Thymus (tissue), 11 donors: Measurements from ENCODE around the gene KAZALD1. TPM values are rescaled to one million over a fixed set of nuclear protein-coding genes. Genes with fewer than 3 reads are reported as not detected.

ENCODE experiments used
- DNase-seq, 9 donors: peaks; one replicate each; pipeline ENCODE4 v3.0.0-alpha.2; 2013; ENCODE audit warnings: low spot score in 9 of 9, low read depth in 6 of 9, missing footprints in 1 of 9
- H3K27ac ChIP-seq, 2 donors: one replicate each; pipeline ENCODE4 v1.5.1; 2013; ENCODE audit warnings: control low read depth in 1 of 2, low read depth in 1 of 2, low read length in 1 of 2, mild to moderate bottlenecking in 1 of 2, moderate library complexity in 1 of 2
- H3K27me3 ChIP-seq, 2 donors: one replicate each; pipeline ENCODE4 v1.5.1; 2013; ENCODE audit warnings: low read length in 1 of 2; ENCODE audit not compliant: control insufficient read depth in 2 of 2, insufficient read depth in 1 of 2
- H3K36me3 ChIP-seq, 2 donors: one replicate each; pipeline ENCODE4 v1.5.1; 2013; ENCODE audit warnings: low read length in 1 of 2, mild to moderate bottlenecking in 1 of 2, moderate library complexity in 1 of 2; ENCODE audit not compliant: control insufficient read depth in 2 of 2, insufficient read depth in 2 of 2
- H3K4me1 ChIP-seq, 2 donors: one replicate each; pipeline ENCODE4 v1.5.1; 2013; ENCODE audit warnings: low read length in 2 of 2; ENCODE audit not compliant: control insufficient read depth in 2 of 2, insufficient read depth in 2 of 2
- H3K4me3 ChIP-seq, 2 donors: one replicate each; pipeline ENCODE4 v1.5.1; 2013; ENCODE audit warnings: low read length in 2 of 2, control low read depth in 1 of 2, mild to moderate bottlenecking in 1 of 2
- H3K9me3 ChIP-seq, 2 donors: one replicate each; pipeline ENCODE4 v1.5.1; 2013; ENCODE audit warnings: low read length in 1 of 2, mild to moderate bottlenecking in 1 of 2; ENCODE audit not compliant: control insufficient read depth in 2 of 2, insufficient read depth in 1 of 2
- WGBS: extraction: QIAGEN DNeasy Blood & Tissue Kit; methylation state at CpG from one replicate; pipeline ENCODE4 v1.1.7; 2013; 5-methylcytosine and 5-hydroxymethylcytosine counted together
- polyA plus RNA-seq: library from polyadenylated mRNA; stranded (reverse); fragments of 200-250 nt; gene quantifications from one replicate; pipeline ENCODE4 v1.2.3, GENCODE V29; 2013
- total RNA-seq: library from RNA; stranded (reverse); fragments of 120-200 nt; gene quantifications from one replicate; pipeline ENCODE4 v1.2.4, GENCODE V29; 2013
- donor health status: healthy.

Gene KAZALD1
- total and polyA plus RNA-seq, 2 donors = 2.3 to 2.8 TPM

- DNase-seq = peak; percentile 13 to 53 (median 25)
- 20% methylated on average over 7 of the region's 7 CpGs for WGBS
- no peak overlapping the region for H3K27ac ChIP-seq
- no peak overlapping the region for H3K4me3 ChIP-seq
- H3K36me3 ChIP-seq = no peaks in the 10 kb centered on the region
- peaks cover 9 to 88% of the 10 kb centered on the region in 2 donors for H3K27me3 ChIP-seq
- no peaks in the 10 kb centered on the region for H3K4me1 ChIP-seq
- H3K9me3 ChIP-seq = no peaks in the 10 kb centered on the region
These were observed 33.9 kb downstream of the KAZALD1 start for GRCh38 chr10:101095550-101096213.

DNA sequence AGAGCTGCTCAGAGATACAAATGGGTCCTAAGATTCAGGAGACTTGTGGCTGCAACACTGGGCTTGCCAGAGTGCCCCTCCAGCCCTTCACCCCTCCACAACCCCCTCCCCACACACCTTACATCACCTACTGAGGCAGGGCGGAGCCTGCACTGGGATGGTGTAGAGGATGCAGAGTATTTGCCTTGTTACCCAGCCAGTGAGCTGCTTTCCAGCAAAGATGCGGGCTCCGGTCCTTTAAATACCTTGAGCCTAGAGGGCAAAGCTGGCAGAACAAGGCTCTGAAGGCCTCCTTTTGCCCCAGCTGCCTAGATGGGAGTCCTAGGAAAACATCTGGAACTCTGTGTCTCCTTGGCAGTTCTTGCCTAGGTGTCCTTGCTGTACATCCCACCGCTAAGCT lies 34.6 kb downstream of the KAZALD1 start:
- DNase-seq = no peak
- 95% methylated on average over 4 of the region's 4 CpGs for WGBS
- Histone ChIP-seq H3K36me3 (no peaks in the 10 kb centered on the region), H3K4me3 (no peak overlapping the region), H3K27ac (no peak overlapping the region), H3K9me3 (no peaks in the 10 kb centered on the region), H3K4me1 (no peaks in the 10 kb centered on the region), H3K27me3 (peaks cover 11 to 81% of the 10 kb centered on the region in 2 donors)

DNA sequence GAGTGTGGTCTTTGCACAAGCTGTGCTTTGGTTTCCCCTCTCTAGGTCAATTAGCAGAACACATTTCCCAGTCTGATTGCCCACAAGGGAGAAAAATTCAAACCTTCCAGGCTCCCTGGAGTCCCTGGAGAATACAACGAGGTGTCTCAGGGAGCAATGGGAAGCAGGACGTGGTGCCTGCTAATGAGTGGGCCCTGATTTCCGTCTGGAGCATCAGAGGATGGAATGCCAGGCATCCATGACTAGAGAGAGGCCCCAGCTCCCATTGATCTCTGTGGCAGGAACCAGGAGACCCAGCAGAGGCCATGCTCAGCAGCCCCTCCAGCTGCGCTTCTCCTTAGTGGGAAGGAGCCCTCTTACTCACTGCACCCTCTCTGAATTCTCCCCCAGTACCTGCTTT lies 36.1 kb downstream of the KAZALD1 start:
- Histone ChIP-seq H3K36me3 (no peaks in the 10 kb centered on the region), H3K9me3 (no peaks in the 10 kb centered on the region), H3K27ac (no peak overlapping the region), H3K4me1 (no peaks in the 10 kb centered on the region), H3K27me3 (peaks cover 14 to 80% of the 10 kb centered on the region in 2 donors), H3K4me3 (no peak overlapping the region)
- DNase-seq = no peak
- WGBS = 57% methylated on average over 4 of the region's 4 CpGs

GRCh38 chr10:101099901-101100300 lies 38.1 kb downstream of the KAZALD1 start:
- Histone ChIP-seq H3K4me1 (no peaks in the 10 kb centered on the region), H3K27ac (no peak overlapping the region), H3K27me3 (peaks cover 5 to 68% of the 10 kb centered on the region in 2 donors), H3K36me3 (no peaks in the 10 kb centered on the region), H3K9me3 (no peaks in the 10 kb centered on the region), H3K4me3 (no peak overlapping the region)
- WGBS = 77% methylated on average over 6 of the region's 6 CpGs
- no peak for DNase-seq

- no peaks in the 10 kb centered on the region for H3K4me1 ChIP-seq
- no peak overlapping the region for H3K27ac ChIP-seq
- DNase-seq = no peak
- H3K4me3 ChIP-seq = no peak overlapping the region
- H3K36me3 ChIP-seq = no peaks in the 10 kb centered on the region
- WGBS = 77% methylated on average over 4 of the region's 4 CpGs
- H3K9me3 ChIP-seq = no peaks in the 10 kb centered on the region
- peaks cover 5 to 63% of the 10 kb centered on the region in 2 donors for H3K27me3 ChIP-seq
These were observed 39.6 kb downstream of the KAZALD1 start for GRCh38 chr10:101101372-101101881.

DNA sequence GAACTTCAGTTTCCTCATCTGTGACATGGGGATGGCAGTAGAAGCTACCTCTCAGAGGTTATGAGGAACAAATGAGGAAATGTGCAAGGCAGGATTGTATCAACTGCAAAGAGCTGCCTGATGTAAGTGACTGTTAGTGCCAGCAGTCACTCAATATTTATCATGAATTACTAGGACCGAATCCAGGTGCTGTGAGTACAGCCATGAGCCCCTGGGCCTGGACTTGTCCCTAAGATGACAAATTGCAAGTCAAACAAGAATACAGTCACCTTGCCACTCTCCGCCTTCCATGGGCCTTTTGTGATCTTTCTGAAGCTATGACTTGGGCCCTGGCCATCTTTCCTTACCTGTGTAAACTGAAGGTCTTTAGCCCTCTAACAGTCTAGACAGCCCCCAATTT lies 41.6 kb downstream of the KAZALD1 start:
- Histone ChIP-seq H3K36me3 (no peaks in the 10 kb centered on the region), H3K4me3 (no peak overlapping the region), H3K27me3 (peaks cover 5 to 66% of the 10 kb centered on the region in 2 donors), H3K27ac (no peak overlapping the region), H3K9me3 (no peaks in the 10 kb centered on the region), H3K4me1 (no peaks in the 10 kb centered on the region)
- 94% methylated on average over 2 of the region's 2 CpGs for WGBS
- no peak for DNase-seq

DNA sequence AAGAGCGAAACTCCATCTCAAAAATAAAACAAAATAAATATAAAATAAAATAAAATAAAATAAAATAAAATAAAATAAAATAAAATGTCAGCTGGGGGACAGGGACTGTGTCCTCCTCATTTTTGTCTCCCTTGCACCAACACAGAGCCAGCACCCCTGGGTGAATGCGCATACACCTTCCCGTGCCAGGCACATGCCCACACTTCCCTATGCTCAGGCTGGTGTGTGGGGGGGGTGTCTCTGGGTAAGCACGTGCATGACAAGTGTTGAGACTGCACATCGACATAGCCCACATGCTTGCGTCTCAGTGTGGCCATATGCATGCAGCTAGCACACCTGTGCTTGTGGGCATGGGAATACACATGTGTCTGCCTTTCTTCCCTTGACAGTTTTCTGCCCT lies 44.6 kb downstream of the KAZALD1 start:
- no peaks in the 10 kb centered on the region for H3K9me3 ChIP-seq
- no peaks in the 10 kb centered on the region for H3K36me3 ChIP-seq
- no peak overlapping the region for H3K27ac ChIP-seq
- 79% methylated on average over 6 of the region's 6 CpGs for WGBS
- H3K4me1 ChIP-seq = no peaks in the 10 kb centered on the region
- DNase-seq = no peak
- no peak overlapping the region for H3K4me3 ChIP-seq
- peaks cover 8 to 64% of the 10 kb centered on the region in 2 donors for H3K27me3 ChIP-seq

DNA sequence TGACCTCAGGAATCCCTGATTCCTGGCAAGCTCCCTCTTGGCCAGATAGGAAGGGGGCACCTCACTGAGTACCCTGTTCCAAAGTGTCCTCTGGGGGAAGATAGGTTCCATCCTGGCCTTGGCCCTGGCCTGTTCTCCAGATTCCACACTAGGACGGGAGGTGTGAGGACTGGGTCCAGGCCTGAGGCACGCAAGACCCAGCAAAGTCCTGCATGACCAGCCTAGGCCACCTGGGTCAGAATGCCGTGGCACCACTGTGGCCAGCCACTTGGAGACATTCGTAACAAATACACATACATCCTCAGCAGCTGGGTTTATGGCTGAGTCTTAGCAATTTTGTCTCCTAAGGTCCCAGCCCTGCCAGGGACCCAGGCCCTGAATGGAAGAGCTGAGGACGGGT lies 46.0 kb downstream of the KAZALD1 start:
- Histone ChIP-seq H3K27ac (no peak overlapping the region), H3K9me3 (no peaks in the 10 kb centered on the region), H3K4me3 (no peak overlapping the region), H3K36me3 (no peaks in the 10 kb centered on the region), H3K27me3 (peaks cover 5 to 65% of the 10 kb centered on the region in 2 donors), H3K4me1 (no peaks in the 10 kb centered on the region)
- no peak for DNase-seq
- 95% methylated on average over 5 of the region's 5 CpGs for WGBS

DNA sequence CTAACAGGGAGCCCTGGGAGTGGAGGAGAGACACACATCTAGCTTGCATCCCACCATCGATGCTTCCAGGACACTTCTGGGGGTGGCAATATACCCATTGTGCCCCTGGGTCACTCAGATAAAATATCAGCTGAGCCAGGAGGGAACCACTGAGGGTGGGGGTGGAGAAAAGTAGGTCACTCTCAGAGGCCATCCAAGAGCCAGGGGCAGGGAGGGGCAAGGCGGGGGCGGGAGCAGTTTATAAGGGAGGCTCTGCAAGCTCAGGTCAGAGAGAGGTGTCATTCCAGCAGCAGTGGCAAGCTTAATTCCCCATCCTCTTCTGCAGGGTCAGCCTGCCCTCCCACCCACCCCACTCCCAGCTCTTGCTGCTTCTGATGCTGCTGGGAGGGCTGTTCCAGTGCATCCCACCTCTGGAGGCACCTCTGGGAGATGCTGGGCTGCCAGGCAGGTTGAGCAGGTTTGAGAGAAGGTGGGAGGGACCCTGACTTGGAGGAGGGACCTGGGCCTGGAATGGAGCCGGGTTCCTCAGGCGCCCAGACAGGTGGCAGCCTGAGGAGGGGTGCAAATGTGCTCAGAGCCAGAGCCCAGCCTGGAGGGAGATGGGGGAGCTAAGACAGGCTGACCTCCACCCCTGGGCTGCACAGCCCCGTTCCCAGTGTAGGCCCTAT lies 49.2 kb downstream of the KAZALD1 start:
- Histone ChIP-seq H3K4me3 (no peak overlapping the region), H3K27me3 (peaks cover 10 to 73% of the 10 kb centered on the region in 2 donors), H3K4me1 (no peaks in the 10 kb centered on the region), H3K36me3 (no peaks in the 10 kb centered on the region), H3K9me3 (no peaks in the 10 kb centered on the region), H3K27ac (no peak overlapping the region)
- WGBS = 68% methylated on average over 6 of the region's 6 CpGs
- no peak for DNase-seq
